Measurements from ENCODE around the gene ZCCHC7.

DNA sequence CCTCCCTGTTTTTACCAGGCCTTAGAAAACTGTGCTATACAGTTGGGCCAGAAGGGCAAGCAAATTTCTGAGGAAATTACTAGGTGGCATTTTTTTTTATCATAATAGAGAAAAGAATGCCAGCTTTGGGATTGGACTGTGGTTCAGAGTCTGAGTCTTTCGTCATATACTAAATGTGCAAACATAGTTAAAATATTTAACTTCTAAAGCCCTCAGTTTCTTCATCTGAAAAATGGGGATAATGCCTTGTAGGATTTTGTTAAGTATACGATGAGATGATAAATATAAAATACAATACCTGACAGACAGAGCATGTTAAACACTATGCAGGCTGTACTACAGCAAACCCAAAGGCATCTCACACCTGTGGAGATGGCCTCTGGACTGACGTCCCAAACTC, 214.9 kb downstream of the ZCCHC7 start:
- TF ChIP-seq FOSL2 (IDR thresholded peaks at IDR 0.05) (no peak), FOSL2 (CRISPR knock-in tag; IDR thresholded peaks at IDR 0.05) (no peak), ZFP36 (IDR thresholded peaks at IDR 0.05; ENCODE audit: borderline replicate concordance, partially characterized antibody) (no peak), RAD21 (conservative IDR thresholded peaks at IDR 0.05 in 1 of 2, IDR thresholded peaks at IDR 0.05 in 1 of 2) (no peak)
